Measurements from ENCODE around the gene PANX1. TPM values are rescaled to one million over a fixed set of nuclear protein-coding genes. Genes with fewer than 3 reads are reported as not detected.

PANX1 gene
- total and polyA plus RNA-seq, 7 experiments from 2014 or later: 3.9 to 14.8 (median 5.8) TPM

DNA sequence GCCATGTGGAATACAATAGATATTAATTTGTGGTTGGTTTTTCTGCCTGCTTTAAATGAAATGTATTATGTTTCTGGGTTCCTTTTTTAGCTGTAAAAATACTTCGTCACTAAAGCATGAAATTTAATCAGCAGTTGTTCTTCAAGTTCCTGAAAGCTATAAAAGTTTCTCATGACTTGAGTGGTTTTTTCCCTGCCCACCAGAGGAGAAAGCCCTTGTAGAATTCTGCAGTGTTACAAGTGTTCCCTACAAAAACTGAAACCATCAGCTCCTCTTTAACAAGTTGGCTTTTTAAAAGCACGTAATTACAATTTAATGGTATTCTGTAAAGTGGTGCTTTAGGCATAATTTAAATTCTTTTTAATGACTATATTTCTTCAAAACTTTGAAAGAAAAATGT is 56.2 kb downstream of the PANX1 start:
- DNase-seq (no peak), ATAC-seq (no peak)
- H3K4me1 ChIP-seq (ENCODE audit: control insufficient read depth in 2 of 2, insufficient read depth in 2 of 2, low read length in 2 of 2): no peaks in the 10 kb centered on the region
- Mint-ChIP-seq H3K4me1 (peaks cover 0 to 3% (median 0%) of the 10 kb centered on the region in 7 donors), H3K9me3 (peaks cover 0 to 6% (median 0%) of the 10 kb centered on the region in 11 donors), H3K27me3 (no peaks in the 10 kb centered on the region), H3K36me3 (peaks cover 6 to 28% (median 10%) of the 10 kb centered on the region in 5 donors), H3K4me3 (no peak overlapping the region), H3K27ac (no peak overlapping the region)
- ChIA-PET CTCF (no interaction called here), POLR2A (no interaction called here)
- no peaks in the 10 kb centered on the region for H3K27me3 ChIP-seq (ENCODE audit: control insufficient read depth in 2 of 2, insufficient read depth in 2 of 2, low read length in 2 of 2)
- no peak overlapping the region for H3K27ac ChIP-seq (ENCODE audit: low read depth, low read length)
- intact Hi-C loops (cut with micrococcal nuclease): no loop called here
- no peaks in the 10 kb centered on the region for H3K9me3 ChIP-seq (ENCODE audit: control insufficient read depth in 2 of 3, low read length in 3 of 3)
- peaks cover 0 to 16% (median 4%) of the 10 kb centered on the region in 3 experiments for H3K36me3 ChIP-seq (ENCODE audit: control insufficient read depth in 2 of 3, insufficient read depth in 3 of 3, low read length in 3 of 3)
- H3K4me3 ChIP-seq (ENCODE audit: low read length): no peak overlapping the region

DNA sequence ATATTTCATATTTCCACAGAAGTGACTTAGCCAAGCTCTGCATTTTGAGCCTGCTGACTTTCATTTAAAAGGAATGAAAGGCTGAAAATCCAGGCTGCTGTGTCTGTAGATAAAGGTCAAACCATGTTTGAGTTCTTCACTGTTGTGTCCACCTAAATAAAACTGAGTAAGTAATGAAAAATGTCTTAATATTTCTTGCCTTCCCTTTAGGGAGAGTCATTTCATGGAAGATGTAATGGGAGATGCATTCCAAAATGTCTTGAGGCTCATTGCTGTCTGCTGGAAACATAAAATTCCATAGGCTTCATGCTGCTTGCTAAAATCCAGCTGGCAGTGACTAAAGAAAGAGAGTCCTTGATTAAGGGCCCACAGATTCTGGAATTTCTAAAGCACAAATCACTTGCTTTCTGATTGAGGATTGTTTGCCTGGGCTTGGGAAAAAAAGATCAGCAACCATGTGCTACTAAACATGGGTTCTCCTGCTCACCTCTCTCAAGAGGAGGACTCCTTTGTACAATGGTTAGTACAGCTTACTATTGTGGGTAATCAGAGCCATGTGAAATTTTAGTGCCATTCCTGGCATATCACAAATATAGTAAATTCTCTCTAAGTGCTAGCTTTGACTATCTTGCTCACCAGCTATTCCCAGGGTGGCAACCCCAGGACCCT is 56.9 kb downstream of the PANX1 start:
- CTCF ChIA-PET: no interaction called here
- DNase-seq (no peak), ATAC-seq (no peak)
- H3K4me1 ChIP-seq (ENCODE audit: control insufficient read depth in 2 of 2, insufficient read depth in 2 of 2, low read length in 2 of 2): no peaks in the 10 kb centered on the region
- intact Hi-C loops (cut with micrococcal nuclease): no loop called here
- Mint-ChIP-seq H3K4me3 (no peak overlapping the region), H3K9me3 (peaks cover 0 to 11% (median 0%) of the 10 kb centered on the region in 11 donors), H3K27ac (no peak overlapping the region), H3K36me3 (peaks cover 2 to 23% (median 5%) of the 10 kb centered on the region in 5 donors), H3K27me3 (no peaks in the 10 kb centered on the region), H3K4me1 (peaks cover 0 to 3% (median 0%) of the 10 kb centered on the region in 7 donors)
- no peaks in the 10 kb centered on the region for H3K9me3 ChIP-seq (ENCODE audit: control insufficient read depth in 2 of 3, low read length in 3 of 3)
- peaks cover 0 to 10% (median 4%) of the 10 kb centered on the region in 3 experiments for H3K36me3 ChIP-seq (ENCODE audit: control insufficient read depth in 2 of 3, insufficient read depth in 3 of 3, low read length in 3 of 3)
- POLR2A ChIA-PET: no interaction called here
- no peak overlapping the region for H3K27ac ChIP-seq (ENCODE audit: low read depth, low read length)
- H3K27me3 ChIP-seq (ENCODE audit: control insufficient read depth in 2 of 2, insufficient read depth in 2 of 2, low read length in 2 of 2): no peaks in the 10 kb centered on the region
- no peak overlapping the region for H3K4me3 ChIP-seq (ENCODE audit: low read length)

DNA sequence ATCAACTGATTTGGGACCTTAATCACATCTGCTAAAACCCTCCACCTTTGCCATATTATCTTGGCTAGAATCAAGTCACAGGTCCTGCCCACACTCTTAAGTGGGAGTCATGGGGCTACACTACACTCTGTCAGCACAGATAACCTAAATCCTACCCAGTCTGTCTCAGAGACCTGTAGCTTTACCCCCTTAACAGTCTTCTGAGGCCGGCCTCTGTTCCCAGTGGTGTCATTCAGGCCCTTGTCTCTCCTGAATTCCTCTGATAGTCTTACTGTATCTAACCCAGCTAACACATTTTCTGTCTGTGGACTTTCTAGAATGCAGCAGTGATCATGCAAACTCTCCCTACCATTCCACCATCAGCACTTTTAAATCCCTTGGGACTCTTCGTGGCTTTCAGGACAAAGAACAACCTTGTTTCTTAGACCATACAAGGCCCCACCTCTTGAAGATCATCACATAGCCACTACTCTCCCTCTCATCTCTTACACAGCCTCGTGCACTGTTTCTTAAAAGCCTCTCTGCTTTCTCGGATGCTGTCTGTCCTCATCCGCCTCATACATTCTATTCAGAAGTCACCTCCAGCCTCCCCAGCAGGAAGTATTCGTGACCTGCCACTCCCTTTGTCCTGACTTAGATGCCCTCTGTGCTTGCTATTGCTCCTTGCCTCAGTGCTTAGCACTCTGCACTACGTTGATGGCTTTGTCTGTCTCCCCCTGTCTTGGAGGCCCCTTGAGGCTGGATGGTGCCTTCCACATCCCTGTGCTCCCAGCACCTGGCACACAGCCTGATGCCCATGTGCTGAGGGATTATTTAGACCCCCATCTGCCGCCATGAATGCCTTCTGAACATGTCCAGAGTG is 57.9 kb downstream of the PANX1 start:
- ChIA-PET CTCF (no interaction called here), POLR2A (no interaction called here)
- Mint-ChIP-seq H3K36me3 (peaks cover 0 to 13% (median 0%) of the 10 kb centered on the region in 5 donors), H3K27me3 (no peaks in the 10 kb centered on the region), H3K4me3 (no peak overlapping the region), H3K27ac (peak overlapping the region in 1 of 9 donors; percentile 16), H3K4me1 (peaks cover 0 to 3% (median 0%) of the 10 kb centered on the region in 7 donors), H3K9me3 (peaks cover 0 to 14% (median 0%) of the 10 kb centered on the region in 11 donors)
- H3K4me3 ChIP-seq (ENCODE audit: low read length): no peak overlapping the region
- no peaks in the 10 kb centered on the region for H3K27me3 ChIP-seq (ENCODE audit: control insufficient read depth in 2 of 2, insufficient read depth in 2 of 2, low read length in 2 of 2)
- H3K27ac ChIP-seq (ENCODE audit: low read depth, low read length): no peak overlapping the region
- no peaks in the 10 kb centered on the region for H3K9me3 ChIP-seq (ENCODE audit: control insufficient read depth in 2 of 3, low read length in 3 of 3)
- H3K4me1 ChIP-seq (ENCODE audit: control insufficient read depth in 2 of 2, insufficient read depth in 2 of 2, low read length in 2 of 2): no peaks in the 10 kb centered on the region
- DNase-seq (no peak), ATAC-seq (no peak)
- intact Hi-C loops (cut with micrococcal nuclease): no loop called here
- H3K36me3 ChIP-seq (ENCODE audit: control insufficient read depth in 2 of 3, insufficient read depth in 3 of 3, low read length in 3 of 3): peaks cover 0 to 2% (median 0%) of the 10 kb centered on the region in 3 experiments

DNA sequence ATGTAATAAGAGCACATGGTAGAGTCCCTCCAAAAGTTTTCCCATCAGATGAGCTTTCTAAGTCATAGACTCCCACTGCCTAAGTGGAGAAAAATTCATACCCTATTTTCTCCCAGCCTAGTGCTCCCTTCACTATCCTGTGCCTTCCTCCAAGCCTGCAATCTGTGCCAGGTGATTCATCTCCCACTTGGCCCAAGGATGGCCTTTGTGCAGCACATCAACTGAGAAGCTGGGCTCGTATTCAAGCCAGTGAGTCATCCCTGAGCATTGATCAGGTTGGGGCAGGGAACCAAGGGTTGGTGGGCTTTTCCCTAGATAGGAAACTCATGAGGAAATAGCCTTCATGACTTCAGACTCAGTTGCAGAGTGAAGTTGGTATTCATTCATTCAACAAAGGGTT is 64.6 kb downstream of the PANX1 start:
- Histone ChIP-seq H3K4me1 (ENCODE audit: control insufficient read depth in 2 of 2, insufficient read depth in 2 of 2, low read length in 2 of 2) (no peaks in the 10 kb centered on the region), H3K36me3 (ENCODE audit: control insufficient read depth in 2 of 3, insufficient read depth in 3 of 3, low read length in 3 of 3) (no peaks in the 10 kb centered on the region), H3K9me3 (ENCODE audit: control insufficient read depth in 2 of 3, low read length in 3 of 3) (no peaks in the 10 kb centered on the region), H3K27me3 (ENCODE audit: control insufficient read depth in 2 of 2, insufficient read depth in 2 of 2, low read length in 2 of 2) (no peaks in the 10 kb centered on the region), H3K4me3 (ENCODE audit: low read length) (no peak overlapping the region), H3K27ac (ENCODE audit: low read depth, low read length) (no peak overlapping the region)
- H3K4me3 Mint-ChIP-seq: no peak overlapping the region
- peaks cover 0 to 5% (median 0%) of the 10 kb centered on the region in 5 donors for H3K36me3 Mint-ChIP-seq
- no peaks in the 10 kb centered on the region for H3K4me1 Mint-ChIP-seq
- CTCF ChIA-PET: no interaction called here
- no peak for ATAC-seq
- H3K27ac Mint-ChIP-seq: no peak overlapping the region
- POLR2A ChIA-PET: no interaction called here
- intact Hi-C loops (cut with micrococcal nuclease): no loop called here
- DNase-seq: no peak
- peaks cover 0 to 14% (median 0%) of the 10 kb centered on the region in 11 donors for H3K9me3 Mint-ChIP-seq
- no peaks in the 10 kb centered on the region for H3K27me3 Mint-ChIP-seq

DNA sequence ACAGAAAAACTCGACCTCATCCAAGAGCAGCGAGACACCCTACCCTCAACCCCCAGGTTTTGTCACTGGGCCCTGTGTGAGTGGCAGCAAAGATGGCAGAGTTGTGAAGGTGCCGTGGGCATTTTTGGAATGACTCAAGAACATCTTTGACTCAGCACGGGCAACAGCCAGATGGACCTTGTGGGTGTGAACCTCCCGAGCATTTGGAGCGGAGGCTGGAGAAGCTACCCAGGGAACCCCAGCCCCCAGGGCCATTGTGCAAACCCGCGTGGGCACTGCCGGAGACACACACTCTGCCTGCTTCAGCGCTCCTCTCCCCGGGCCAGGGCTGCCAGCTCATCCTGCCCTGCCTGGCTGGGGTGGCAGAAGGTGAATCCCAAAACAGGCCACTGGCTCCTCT is 66.1 kb downstream of the PANX1 start:
- H3K9me3 ChIP-seq (ENCODE audit: control insufficient read depth in 2 of 3, low read length in 3 of 3): no peaks in the 10 kb centered on the region
- H3K9me3 Mint-ChIP-seq: peaks cover 0 to 8% (median 0%) of the 10 kb centered on the region in 11 donors
- H3K4me1 ChIP-seq (ENCODE audit: control insufficient read depth in 2 of 2, insufficient read depth in 2 of 2, low read length in 2 of 2): no peaks in the 10 kb centered on the region
- H3K4me3 Mint-ChIP-seq: no peak overlapping the region
- no peak overlapping the region for H3K4me3 ChIP-seq (ENCODE audit: low read length)
- no peak overlapping the region for H3K27ac ChIP-seq (ENCODE audit: low read depth, low read length)
- H3K27me3 ChIP-seq (ENCODE audit: control insufficient read depth in 2 of 2, insufficient read depth in 2 of 2, low read length in 2 of 2): no peaks in the 10 kb centered on the region
- ChIA-PET POLR2A (no interaction called here), CTCF (no interaction called here)
- ATAC-seq: no peak
- no peaks in the 10 kb centered on the region for H3K4me1 Mint-ChIP-seq
- H3K27ac Mint-ChIP-seq: no peak overlapping the region
- peaks cover 0 to 4% (median 0%) of the 10 kb centered on the region in 5 donors for H3K27me3 Mint-ChIP-seq
- H3K36me3 Mint-ChIP-seq: peaks cover 0 to 3% (median 0%) of the 10 kb centered on the region in 5 donors
- no peaks in the 10 kb centered on the region for H3K36me3 ChIP-seq (ENCODE audit: control insufficient read depth in 2 of 3, insufficient read depth in 3 of 3, low read length in 3 of 3)
- intact Hi-C loops (cut with micrococcal nuclease): no loop called here
- no peak for DNase-seq

DNA sequence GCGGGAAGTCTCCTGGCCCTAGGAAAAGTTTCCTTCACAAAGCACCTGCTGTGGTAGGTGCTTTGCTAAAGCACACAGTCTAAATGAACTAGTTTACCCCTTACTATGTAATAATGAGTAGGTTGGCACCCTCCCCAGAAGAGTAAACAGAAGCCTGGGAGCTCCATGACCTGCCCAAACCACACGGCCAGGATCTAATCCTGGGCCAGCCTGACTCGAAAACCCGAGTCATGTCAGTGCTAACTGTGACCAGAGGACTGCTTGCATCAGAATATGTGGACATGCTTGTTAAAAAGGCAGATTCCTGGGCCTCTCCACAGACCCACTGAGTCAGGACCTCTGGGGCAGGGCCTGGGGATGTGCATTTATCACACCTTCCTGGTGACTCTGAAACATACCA is 67.7 kb downstream of the PANX1 start:
- no peak overlapping the region for H3K27ac ChIP-seq (ENCODE audit: low read depth, low read length)
- Mint-ChIP-seq H3K9me3 (no peaks in the 10 kb centered on the region), H3K27ac (no peak overlapping the region), H3K4me3 (no peak overlapping the region), H3K36me3 (no peaks in the 10 kb centered on the region), H3K27me3 (peaks cover 0 to 5% (median 0%) of the 10 kb centered on the region in 5 donors), H3K4me1 (no peaks in the 10 kb centered on the region)
- H3K36me3 ChIP-seq (ENCODE audit: control insufficient read depth in 2 of 3, insufficient read depth in 3 of 3, low read length in 3 of 3): no peaks in the 10 kb centered on the region
- CTCF ChIA-PET: no interaction called here
- DNase-seq: no peak
- H3K9me3 ChIP-seq (ENCODE audit: control insufficient read depth in 2 of 3, low read length in 3 of 3): no peaks in the 10 kb centered on the region
- POLR2A ChIA-PET: no interaction called here
- intact Hi-C loops (cut with micrococcal nuclease): no loop called here
- H3K4me1 ChIP-seq (ENCODE audit: control insufficient read depth in 2 of 2, insufficient read depth in 2 of 2, low read length in 2 of 2): no peaks in the 10 kb centered on the region
- H3K27me3 ChIP-seq (ENCODE audit: control insufficient read depth in 2 of 2, insufficient read depth in 2 of 2, low read length in 2 of 2): no peaks in the 10 kb centered on the region
- no peak overlapping the region for H3K4me3 ChIP-seq (ENCODE audit: low read length)
- no peak for ATAC-seq
